Activated CD4-positive, alpha-beta T cell treated with anti-CD3 and anti-CD28 coated beads, Interleukin-2, amount 50 U/mL, for 1 hour (primary cell): Measurements from ENCODE around the gene ZCCHC18.
"Not testable (repeated sequence)": the region's sequence is repeated elsewhere in the genome, so short reads cannot be mapped to it uniquely, and the experiment has no call there.

ENCODE experiments used
- DNase-seq: peaks from one replicate; pipeline ENCODE4 v3.0.0-alpha.2; 2020

ZCCHC18 gene

DNA sequence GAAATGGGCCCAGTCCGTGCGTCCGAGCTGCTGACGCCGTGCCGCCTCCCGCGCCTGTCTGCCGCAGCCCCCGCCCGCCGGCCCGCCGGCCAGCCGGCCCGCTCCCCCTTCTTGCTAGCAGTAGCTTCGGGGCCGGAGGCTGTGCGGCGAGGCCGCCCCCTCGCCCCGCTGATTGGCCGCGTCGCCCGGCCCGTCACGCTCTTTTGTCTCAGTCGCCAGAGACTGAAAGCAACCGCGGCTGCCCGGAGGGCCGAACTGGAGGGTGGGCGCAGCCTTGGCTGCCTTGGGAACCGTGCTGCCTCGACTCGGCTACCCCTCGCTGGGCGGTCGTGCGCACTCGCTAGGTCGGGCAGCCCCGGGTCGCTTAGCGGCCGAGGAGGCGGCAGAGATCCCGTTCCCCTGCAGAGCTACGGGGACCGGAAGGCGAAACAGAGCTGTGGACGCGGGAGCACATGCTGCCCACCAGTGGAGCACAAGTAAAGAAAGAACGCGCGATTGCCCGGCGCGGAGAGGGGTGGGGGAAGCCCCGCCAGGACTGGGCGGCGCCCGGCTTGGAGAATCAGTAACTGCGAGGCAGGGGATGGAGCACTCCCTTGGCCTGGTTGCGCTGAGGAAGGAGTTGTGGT, at the start of gene ZCCHC18:
Gene ZCCHC18 (plus strand): TSS at position 198 of the 626 bp plus-strand sequence. CDS start 1,589 bp downstream, outside the sequence.
- DNase-seq = peak; percentile 15

DNA sequence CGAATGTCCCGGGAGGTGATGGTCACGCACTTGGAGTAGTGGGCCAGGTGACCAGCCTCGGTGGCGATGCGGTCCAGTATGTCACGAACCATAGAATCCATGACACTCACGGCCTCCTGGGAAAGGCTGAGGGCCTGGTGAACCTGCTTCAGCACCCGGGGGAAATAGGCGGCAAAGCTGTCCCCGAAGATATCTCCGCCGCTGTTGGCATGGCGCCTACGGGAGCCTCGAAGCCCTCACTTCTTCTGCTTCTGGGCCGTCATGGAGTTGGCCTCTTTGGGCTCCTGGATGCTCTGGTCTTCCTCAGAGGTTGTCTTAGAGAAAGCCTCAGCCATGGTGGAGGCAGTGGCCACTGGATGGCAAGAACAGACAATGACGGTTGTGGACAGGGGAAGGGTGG, 49.7 kb upstream of the ZCCHC18 start:
- DNase-seq = not testable (repeated sequence)

GRCh38 chrX:104075778-104076445, 36.4 kb upstream of the ZCCHC18 start, which contains the start of gene TMSB15C:
Gene TMSB15C, minus strand, starts transcription at chrX:104076236.
- DNase-seq = not testable (repeated sequence)

GRCh38 chrX:104077854-104078253, 34.5 kb upstream of the ZCCHC18 start:
- not testable (repeated sequence) for DNase-seq

- no peak for DNase-seq
Observed at GRCh38 chrX:104084063-104084462, 28.3 kb upstream of the ZCCHC18 start.

- no peak for DNase-seq
Observed at GRCh38 chrX:104084534-104085277, 27.6 kb upstream of the ZCCHC18 start.

DNA sequence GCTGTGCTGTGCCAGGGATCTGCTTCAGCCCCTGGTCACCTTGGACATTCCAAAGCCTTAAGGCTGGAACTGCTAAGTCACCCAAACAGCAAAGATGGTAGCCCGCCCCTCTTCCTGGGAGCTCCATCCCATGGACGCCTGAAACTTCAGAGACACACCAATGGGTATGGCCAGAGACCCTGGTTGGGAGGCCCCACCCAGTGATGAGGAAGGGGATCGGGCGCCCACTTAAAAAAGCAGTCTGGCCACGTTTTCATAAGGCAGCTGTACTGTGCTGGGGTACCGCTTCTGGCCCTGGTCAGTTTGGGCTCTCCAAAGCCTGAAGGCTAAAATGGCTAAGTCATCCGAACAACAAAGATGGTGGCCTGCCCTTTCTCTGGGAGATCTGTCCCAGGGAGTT, 26.8 kb upstream of the ZCCHC18 start:
- no peak for DNase-seq

DNA sequence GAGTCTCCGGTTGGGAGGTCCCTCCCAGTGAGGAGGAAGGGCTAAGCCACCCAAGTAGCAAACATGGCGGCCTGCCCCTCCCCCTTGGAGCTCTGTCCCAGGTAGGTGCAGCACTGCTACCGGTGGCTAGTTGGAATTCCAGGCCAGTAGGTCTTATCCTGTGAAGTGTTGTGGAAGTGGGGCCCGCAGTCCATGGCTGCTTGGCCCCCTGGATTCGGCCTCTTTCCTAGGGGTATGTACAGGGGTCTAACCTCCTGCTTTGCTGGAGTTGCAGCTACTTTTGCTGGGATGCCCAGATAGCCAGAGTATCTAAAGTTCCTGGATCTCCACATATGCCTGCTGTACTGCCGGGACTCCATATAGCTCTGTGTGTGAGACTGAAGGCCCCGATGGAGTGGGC, 26.4 kb upstream of the ZCCHC18 start:
- no peak for DNase-seq

DNA sequence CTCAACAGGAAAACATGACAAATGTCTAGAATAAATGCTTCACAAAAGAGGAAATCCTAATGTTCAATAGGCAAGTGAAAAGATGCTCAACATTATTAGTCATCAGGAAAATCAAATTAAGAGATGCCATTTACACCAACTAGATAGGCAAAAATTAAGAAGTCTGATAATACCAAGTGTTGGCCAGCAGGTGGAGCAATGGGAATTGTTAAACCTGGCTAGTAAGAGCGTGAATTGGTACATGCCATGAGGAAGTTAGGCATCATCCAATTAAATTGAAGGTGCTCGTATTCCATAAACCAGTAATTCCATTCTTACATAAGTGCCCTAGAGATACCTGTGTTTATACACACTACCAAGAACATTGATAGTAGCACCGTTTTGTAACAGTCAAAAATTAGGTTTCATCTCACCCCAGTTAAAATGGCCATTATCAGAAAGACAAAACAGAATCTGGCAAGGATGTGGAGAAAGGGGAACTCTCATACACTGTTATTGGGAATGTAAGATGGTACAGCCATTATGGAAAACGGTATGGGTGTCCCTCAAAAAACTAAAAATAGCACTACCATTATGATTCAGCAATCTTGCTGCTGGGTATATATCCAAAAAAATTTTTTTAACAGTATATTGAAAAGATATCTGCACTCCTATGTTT, 14.0 kb upstream of the ZCCHC18 start:
- DNase-seq = peak; percentile 34

DNA sequence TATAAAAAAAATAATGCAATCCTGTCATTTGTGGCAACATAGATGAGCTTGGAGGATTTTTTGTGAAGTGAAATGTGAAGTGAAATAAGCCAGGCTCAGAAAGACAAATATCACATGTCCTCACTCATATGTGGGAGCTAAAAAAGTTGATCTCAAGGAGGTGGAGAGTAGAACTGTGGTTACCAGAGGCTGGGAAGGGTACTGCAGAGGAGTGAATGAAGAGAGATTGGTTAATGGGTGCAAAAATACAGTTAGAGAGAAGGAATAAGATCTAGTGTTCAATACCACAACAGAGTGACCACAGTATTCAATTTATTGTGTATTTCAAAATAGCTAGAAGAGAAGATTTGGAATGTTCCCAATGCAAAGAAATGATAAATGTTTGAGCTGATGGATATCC, 13.4 kb upstream of the ZCCHC18 start:
- DNase-seq = no peak

DNA sequence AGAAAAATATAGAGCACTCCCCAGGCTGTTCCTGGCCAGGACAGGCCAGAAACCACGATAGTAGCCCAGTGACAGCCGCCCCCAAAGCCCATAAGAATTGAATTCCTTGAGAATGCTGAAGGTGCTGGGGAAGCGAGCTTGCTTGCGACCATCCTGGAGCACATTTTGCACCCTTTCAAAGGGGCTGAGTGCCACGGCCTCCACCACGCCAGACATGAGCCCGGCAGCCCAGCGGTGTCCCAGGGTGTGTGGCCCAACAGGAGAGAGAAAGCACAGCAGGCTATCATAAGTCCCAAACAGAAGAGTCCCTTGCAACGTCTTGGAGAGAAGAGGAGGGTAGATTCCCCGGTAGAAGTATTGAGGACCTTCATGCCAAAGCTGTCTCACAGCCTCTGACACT, 7.6 kb upstream of the ZCCHC18 start:
- no peak for DNase-seq

GRCh38 chrX:104105330-104106262, 6.7 kb upstream of the ZCCHC18 start:
- no peak for DNase-seq

GRCh38 chrX:104108955-104109354, 3.4 kb upstream of the ZCCHC18 start:
- DNase-seq = no peak

- DNase-seq = not testable (repeated sequence)
Observed at GRCh38 chrX:104110491-104111240, 1.7 kb upstream of the ZCCHC18 start.

DNA sequence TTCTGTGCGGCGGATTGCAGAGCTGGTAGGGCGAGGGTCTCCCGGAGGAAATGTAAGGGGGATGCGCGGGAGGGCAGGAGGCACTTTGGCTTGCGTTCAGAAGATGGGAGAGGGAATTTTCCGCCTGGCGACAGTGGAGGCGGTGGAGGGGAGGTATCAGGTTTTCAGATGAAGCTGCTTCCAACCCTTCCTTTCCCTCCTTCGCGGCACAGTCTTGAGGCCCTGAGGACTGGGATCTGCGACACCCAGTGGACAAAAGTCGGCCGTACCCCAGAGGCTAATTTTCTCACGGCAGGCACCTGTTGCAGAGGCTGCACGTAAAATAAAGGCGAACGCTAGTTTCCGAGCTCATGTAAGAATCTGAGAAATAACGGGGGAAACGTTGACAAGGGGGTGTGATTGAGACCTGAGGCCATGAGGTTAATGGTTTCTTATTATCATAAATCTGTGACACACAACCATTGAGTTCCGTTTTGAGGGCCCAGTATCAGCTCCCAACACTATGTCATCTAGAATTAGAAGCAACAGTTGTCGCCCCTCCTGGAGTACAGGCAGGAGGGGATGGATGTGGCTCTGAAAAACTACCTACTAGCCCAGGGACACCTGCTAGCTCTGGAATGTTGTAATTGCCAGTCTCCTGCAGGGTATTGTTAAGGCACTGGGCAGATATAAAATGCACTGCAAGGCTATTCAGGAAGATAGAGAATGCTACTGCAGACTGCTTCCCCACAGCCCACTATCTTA, 1.1 kb downstream of the ZCCHC18 start:
- DNase-seq = peak; percentile 52

GRCh38 chrX:104117759-104118158, 5.4 kb downstream of the ZCCHC18 start:
- no peak for DNase-seq

DNA sequence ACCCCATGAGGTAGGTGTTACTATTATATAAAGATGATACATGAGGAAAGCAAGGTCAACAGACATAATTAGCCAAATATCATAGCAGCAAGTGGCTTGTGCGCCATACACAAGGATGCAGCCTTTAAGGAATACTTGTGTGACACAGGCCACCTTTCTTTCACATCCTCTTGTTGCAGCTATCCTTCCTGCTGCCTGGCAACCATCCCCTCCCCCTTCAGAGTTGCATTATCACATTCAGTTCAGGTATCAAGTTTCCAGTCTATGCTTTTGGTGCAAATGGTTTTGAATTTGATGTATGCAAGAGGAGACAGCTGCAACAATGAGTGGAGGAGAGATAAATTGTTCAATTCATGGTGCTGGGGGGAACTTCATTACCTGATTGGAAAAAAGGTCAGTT, 6.4 kb downstream of the ZCCHC18 start:
- no peak for DNase-seq

GRCh38 chrX:104122829-104123228, 10.5 kb downstream of the ZCCHC18 start:
- no peak for DNase-seq

GRCh38 chrX:104126856-104127255, 14.5 kb downstream of the ZCCHC18 start:
- DNase-seq = no peak

- DNase-seq = no peak
Observed at GRCh38 chrX:104130808-104131207, 18.5 kb downstream of the ZCCHC18 start.
